Small intestine (tissue), 16 donors: ENCODE data around the gene ITGA1. TPM values are rescaled to one million over a fixed set of nuclear protein-coding genes. Genes with fewer than 3 reads are reported as not detected.
"Not testable (repeated sequence)": the region's sequence is repeated elsewhere in the genome, so short reads cannot be mapped to it uniquely, and the experiment has no call there.

Source experiments
- DNase-seq, 2 donors: peaks; one replicate each; pipeline versions ENCODE4 v3.0.0 to v3.0.0-alpha.2; 2013
- FAIRE-seq: peaks from 2 replicates; lab custom pipeline; 2012; peaks lifted over from hg19 to GRCh38; lab: Jason Lieb, UNC
- H3K27ac ChIP-seq, 3 donors: one replicate each; pipeline ENCODE4 v1.5.1; 2013; ENCODE audit warnings: low read length in 2 of 3, mild to moderate bottlenecking in 2 of 3, control low read depth in 1 of 3, inconsistent platforms in 1 of 3, low read depth in 1 of 3, moderate library complexity in 1 of 3
- H3K27me3 ChIP-seq, 3 donors: one replicate each; pipeline ENCODE4 v1.6.1; 2013; ENCODE audit warnings: low read length in 3 of 3, inconsistent platforms in 1 of 3; ENCODE audit not compliant: control insufficient read depth in 3 of 3, insufficient read depth in 3 of 3
- H3K36me3 ChIP-seq, 3 donors: one replicate each; pipeline ENCODE4 v1.6.1; 2013; ENCODE audit warnings: low read length in 3 of 3, inconsistent platforms in 1 of 3, low read depth in 1 of 3, mild to moderate bottlenecking in 1 of 3, moderate library complexity in 1 of 3; ENCODE audit not compliant: control insufficient read depth in 3 of 3, insufficient read depth in 2 of 3
- H3K4me1 ChIP-seq, 3 donors: one replicate each; pipeline ENCODE4 v1.6.1; 2013; ENCODE audit warnings: low read length in 2 of 3, inconsistent platforms in 1 of 3, low read depth in 1 of 3, mild to moderate bottlenecking in 1 of 3, moderate library complexity in 1 of 3; ENCODE audit not compliant: control insufficient read depth in 3 of 3, insufficient read depth in 2 of 3
- H3K4me3 ChIP-seq, 3 donors: one replicate each; pipeline ENCODE4 v1.5.1; 2013; ENCODE audit warnings: low read length in 3 of 3, control low read depth in 1 of 3, inconsistent platforms in 1 of 3, low read depth in 1 of 3, mild to moderate bottlenecking in 1 of 3, moderate library complexity in 1 of 3
- H3K9me3 ChIP-seq, 2 donors: one replicate each; pipeline ENCODE4 v1.6.1; 2013; ENCODE audit warnings: low read depth in 1 of 2, low read length in 1 of 2; ENCODE audit not compliant: control insufficient read depth in 2 of 2, insufficient read depth in 1 of 2
- WGBS, 3 donors: extraction: QIAGEN DNeasy Blood & Tissue Kit; methylation state at CpG; one replicate each; pipeline ENCODE4 v1.1.7; 2013; 5-methylcytosine and 5-hydroxymethylcytosine counted together
- long read RNA-seq, 10 donors: transcript quantifications; one replicate each; lab custom pipeline, GENCODE V29; 2026
- polyA plus RNA-seq, 4 donors: library from polyadenylated mRNA; stranded (reverse) in 3 of 4; unstranded in 1 of 4; fragments of 200-250 nt in 3 of 4; fragments of 120-200 nt in 1 of 4; gene quantifications; one replicate each; pipeline versions ENCODE4 v1.2.1 to v1.2.3, GENCODE V29; 2013
- donor health status: healthy with polysubstance abuse.
- donor health status: control.
- donor health status: control.
- donor health status: Bipolar disorder and iron deficiency.
- donor health status: healthy.

Gene ITGA1
- 10 to 100 TPM in 1 of 4 donors, 1 to 10 TPM in 3; 1.6 to 20.9 (median 5.0) TPM for polyA plus RNA-seq
- long read RNA-seq, donor 1, full-length matches to known transcripts, result 3 of 28 reads
- long read RNA-seq, donor 1, partial matches to known transcripts, result 25 of 28 reads
- long read RNA-seq, donor 1, other reads (novel, unspliced or antisense), result 0 of 28 reads
- long read RNA-seq, donor 2, full-length matches to known transcripts, result 1 of 1 reads
- long read RNA-seq, donor 2, partial matches to known transcripts, result 0 of 1 reads
- long read RNA-seq, donor 2, other reads (novel, unspliced or antisense), result 0 of 1 reads
- long read RNA-seq, donor 3, full-length matches to known transcripts, result 1 of 1 reads
- long read RNA-seq, donor 3, partial matches to known transcripts, result 0 of 1 reads
- long read RNA-seq, donor 3, other reads (novel, unspliced or antisense), result 0 of 1 reads
- long read RNA-seq, donor 4, full-length matches to known transcripts, result 2 of 2 reads
- long read RNA-seq, donor 4, partial matches to known transcripts, result 0 of 2 reads
- long read RNA-seq, donor 4, other reads (novel, unspliced or antisense), result 0 of 2 reads
- long read RNA-seq, donor 5, full-length matches to known transcripts, result 3 of 3 reads
- long read RNA-seq, donor 5, partial matches to known transcripts, result 0 of 3 reads
- long read RNA-seq, donor 5, other reads (novel, unspliced or antisense), result 0 of 3 reads
- long read RNA-seq, donor 6, full-length matches to known transcripts, result 3 of 3 reads
- long read RNA-seq, donor 6, partial matches to known transcripts, result 0 of 3 reads
- long read RNA-seq, donor 6, other reads (novel, unspliced or antisense), result 0 of 3 reads
- long read RNA-seq, donor 7, full-length matches to known transcripts, result 1 of 1 reads
- long read RNA-seq, donor 7, partial matches to known transcripts, result 0 of 1 reads
- long read RNA-seq, donor 7, other reads (novel, unspliced or antisense), result 0 of 1 reads
- long read RNA-seq, donor 8, result 0 reads
- long read RNA-seq, donor 9, full-length matches to known transcripts, result 1 of 1 reads
- long read RNA-seq, donor 9, partial matches to known transcripts, result 0 of 1 reads
- long read RNA-seq, donor 9, other reads (novel, unspliced or antisense), result 0 of 1 reads
- long read RNA-seq, donor 10, full-length matches to known transcripts, result 6 of 14 reads
- long read RNA-seq, donor 10, partial matches to known transcripts, result 8 of 14 reads
- long read RNA-seq, donor 10, other reads (novel, unspliced or antisense), result 0 of 14 reads

GRCh38 chr5:52787600-52788504 is at the start of gene ITGA1, which contains the start of gene PELO:
Gene ITGA1 (plus strand): TSS chr5:52787916. CDS start chr5:52788354, 438 bp downstream.
Gene PELO (plus strand): TSS chr5:52787916. CDS start chr5:52800395, 12,479 bp downstream.
- peak; percentile 83 to 88 for DNase-seq
- no peaks in the 10 kb centered on the region for H3K9me3 ChIP-seq
- H3K27me3 ChIP-seq, result no peaks in the 10 kb centered on the region
- H3K27ac ChIP-seq, result peak within 1 kb of the TSS; percentile 75 to 95 (median 89)
- peak within 1 kb of the TSS; percentile 52 to 94 (median 60) for H3K4me3 ChIP-seq
- WGBS, 3 donors, result 1% methylated on average over 56 to 61 of the region's 61 CpGs
- FAIRE-seq, result no peak
- H3K36me3 ChIP-seq, result no peaks in the 10 kb centered on the region
- H3K4me1 ChIP-seq, result peaks cover 0 to 15% (median 12%) of the 10 kb centered on the region in 3 donors

GRCh38 chr5:52738095-52738506 is 49.6 kb upstream of the ITGA1 start:
- Histone ChIP-seq H3K4me3 (no peak overlapping the region), H3K27me3 (no peaks in the 10 kb centered on the region), H3K9me3 (no peaks in the 10 kb centered on the region), H3K4me1 (peaks cover 0 to 14% (median 0%) of the 10 kb centered on the region in 3 donors), H3K27ac (peak overlapping the region in 2 of 3 donors; percentile 8 to 60), H3K36me3 (no peaks in the 10 kb centered on the region)
- DNase-seq (no peak), FAIRE-seq (no peak)

- Histone ChIP-seq H3K4me1 (peaks cover 0 to 19% (median 0%) of the 10 kb centered on the region in 3 donors), H3K27ac (no peak overlapping the region), H3K4me3 (no peak overlapping the region), H3K27me3 (no peaks in the 10 kb centered on the region), H3K9me3 (no peaks in the 10 kb centered on the region), H3K36me3 (no peaks in the 10 kb centered on the region)
- 27 to 50% (median 39%) methylated on average over 2 of the region's 2 CpGs for WGBS, 3 donors
- DNase-seq (no peak), FAIRE-seq (no peak)
These were observed 47.7 kb upstream of the ITGA1 start for GRCh38 chr5:52740007-52740406.

- FAIRE-seq (no peak), DNase-seq (no peak)
- Histone ChIP-seq H3K36me3 (no peaks in the 10 kb centered on the region), H3K4me1 (peaks cover 0 to 17% (median 0%) of the 10 kb centered on the region in 3 donors), H3K9me3 (no peaks in the 10 kb centered on the region), H3K27me3 (no peaks in the 10 kb centered on the region), H3K27ac (peak overlapping the region in 2 of 3 donors; percentile 30 to 77), H3K4me3 (no peak overlapping the region)
- 49 to 91% (median 68%) methylated on average over 2 of the region's 2 CpGs for WGBS, 3 donors
These were observed 44.7 kb upstream of the ITGA1 start for GRCh38 chr5:52743012-52743411.

GRCh38 chr5:52743529-52743928 is 44.2 kb upstream of the ITGA1 start:
- peaks cover 0 to 14% (median 0%) of the 10 kb centered on the region in 3 donors for H3K4me1 ChIP-seq
- no peaks in the 10 kb centered on the region for H3K27me3 ChIP-seq
- no peak for DNase-seq
- WGBS, 3 donors, result 59 to 76% (median 66%) methylated on average over 3 of the region's 3 CpGs
- H3K36me3 ChIP-seq, result no peaks in the 10 kb centered on the region
- H3K9me3 ChIP-seq, result no peaks in the 10 kb centered on the region
- no peak overlapping the region for H3K4me3 ChIP-seq
- peak overlapping the region in 2 of 3 donors; percentile 30 to 77 for H3K27ac ChIP-seq
- no peak for FAIRE-seq

GRCh38 chr5:52743970-52744369 is 43.7 kb upstream of the ITGA1 start:
- Histone ChIP-seq H3K4me3 (no peak overlapping the region), H3K4me1 (peaks cover 0 to 14% (median 0%) of the 10 kb centered on the region in 3 donors), H3K36me3 (no peaks in the 10 kb centered on the region), H3K27me3 (no peaks in the 10 kb centered on the region), H3K9me3 (no peaks in the 10 kb centered on the region), H3K27ac (no peak overlapping the region)
- FAIRE-seq (no peak), DNase-seq (peak in 1 of 2 donors; percentile 60)
- WGBS, 3 donors, result 21 to 74% (median 43%) methylated on average over 1 of the region's 1 CpG

- not testable (repeated sequence) for H3K36me3 ChIP-seq, DNase-seq, H3K4me3 ChIP-seq, H3K27me3 ChIP-seq, H3K4me1 ChIP-seq, FAIRE-seq, H3K9me3 ChIP-seq
- H3K27ac ChIP-seq, result peak overlapping the region in 2 of 3 donors; percentile 39 to 54
- 85 to 94% (median 90%) methylated on average over 2 of the region's 2 CpGs for WGBS, 3 donors
These were observed 42.8 kb upstream of the ITGA1 start for GRCh38 chr5:52744867-52745458.
